Liver (tissue), 9 donors: ENCODE measurements around the gene CYFIP2. TPM values are rescaled to one million over a fixed set of nuclear protein-coding genes. Genes with fewer than 3 reads are reported as not detected.

Experiments used
- DNase-seq: peaks from one replicate; pipeline ENCODE4 v3.0.0-alpha.2; 2017; ENCODE audit warnings: low spot score
- H3K27ac ChIP-seq, 2 donors: one replicate each; pipeline ENCODE4 v1.7.0; 2013; ENCODE audit warnings: inconsistent platforms in 2 of 2, low read length in 2 of 2, control low read depth in 1 of 2, low read depth in 1 of 2, mild to moderate bottlenecking in 1 of 2
- H3K27me3 ChIP-seq, 4 donors: one replicate each; pipeline versions ENCODE4 v1.6.1 to v1.7.0; 2013; ENCODE audit warnings: low read length in 3 of 4, inconsistent platforms in 1 of 4, mild to moderate bottlenecking in 1 of 4, moderate library complexity in 1 of 4; ENCODE audit not compliant: control insufficient read depth in 4 of 4, insufficient read depth in 4 of 4
- H3K36me3 ChIP-seq, 4 donors: one replicate each; pipeline versions ENCODE4 v1.6.1 to v1.7.0; 2013; ENCODE audit warnings: low read length in 3 of 4, mild to moderate bottlenecking in 3 of 4, low read depth in 1 of 4, moderate library complexity in 1 of 4; ENCODE audit not compliant: control insufficient read depth in 4 of 4, insufficient read depth in 3 of 4
- H3K4me1 ChIP-seq, 4 donors: one replicate each; pipeline versions ENCODE4 v1.6.1 to v1.7.0; 2013; ENCODE audit warnings: low read length in 3 of 4, mild to moderate bottlenecking in 3 of 4, moderate library complexity in 1 of 4; ENCODE audit not compliant: control insufficient read depth in 4 of 4, insufficient read depth in 4 of 4
- H3K4me3 ChIP-seq, 3 donors: one replicate each; pipeline versions ENCODE4 v1.6.1 to v1.7.0; 2013; ENCODE audit warnings: low read length in 3 of 3, control low read depth in 1 of 3, low read depth in 1 of 3, mild to moderate bottlenecking in 1 of 3
- H3K9ac ChIP-seq, 2 donors: one replicate each; pipeline ENCODE4 v1.7.0; 2013; ENCODE audit warnings: low read length in 2 of 2, mild to moderate bottlenecking in 2 of 2, moderate library complexity in 2 of 2, control low read depth in 1 of 2, low read depth in 1 of 2
- H3K9me3 ChIP-seq, 4 donors: one replicate each; pipeline versions ENCODE4 v1.6.1 to v1.7.0; 2013; ENCODE audit warnings: low read length in 3 of 4; ENCODE audit not compliant: control insufficient read depth in 4 of 4
- EGR1 ChIP-seq, 2 donors: IDR thresholded peaks; 2 replicates each; pipeline ENCODE4 v1.6.1; 2016 to 2018; ENCODE audit warnings: antibody characterized with exemption in 2 of 2, low read depth in 2 of 2
- FOXA1 ChIP-seq: IDR thresholded peaks from 2 replicates; pipeline ENCODE4 v1.6.1; 2016; ENCODE audit warnings: antibody characterized with exemption
- FOXA2 ChIP-seq: IDR thresholded peaks from 2 replicates; pipeline ENCODE4 v1.6.1; 2016; ENCODE audit warnings: antibody characterized with exemption
- GABPA ChIP-seq, 2 donors: IDR thresholded peaks in 1 of 2; conservative IDR thresholded peaks in 1 of 2; 2 replicates each; pipeline ENCODE4 v1.6.1; 2016; ENCODE audit warnings: antibody characterized with exemption in 2 of 2, mild to moderate bottlenecking in 1 of 2, moderate library complexity in 1 of 2
- HNF4A ChIP-seq, 2 donors: conservative IDR thresholded peaks; 2 replicates each; pipeline ENCODE4 v1.6.1; 2016; ENCODE audit warnings: antibody characterized with exemption in 2 of 2, mild to moderate bottlenecking in 2 of 2
- HNF4G ChIP-seq: IDR thresholded peaks from 2 replicates; pipeline ENCODE4 v1.6.1; 2016; ENCODE audit warnings: antibody characterized with exemption
- JUND ChIP-seq, 2 donors: IDR thresholded peaks; 2 replicates each; pipeline ENCODE4 v1.6.1; 2016; ENCODE audit warnings: antibody characterized with exemption in 2 of 2
- NR2F2 ChIP-seq: IDR thresholded peaks from 2 replicates; pipeline ENCODE4 v1.6.1; 2016; ENCODE audit warnings: antibody characterized with exemption
- RAD21 ChIP-seq, 2 donors: IDR thresholded peaks; 2 replicates each; pipeline ENCODE4 v1.6.1; 2016; ENCODE audit warnings: antibody characterized with exemption in 2 of 2, mild to moderate bottlenecking in 2 of 2
- RXRA ChIP-seq, 2 donors: IDR thresholded peaks; 2 replicates each; pipeline ENCODE4 v1.6.1; 2017 to 2018; ENCODE audit warnings: antibody characterized with exemption in 2 of 2, mild to moderate bottlenecking in 1 of 2
- SP1 ChIP-seq: IDR thresholded peaks from 2 replicates; pipeline ENCODE4 v1.6.1; 2018; ENCODE audit warnings: antibody characterized with exemption, mild to moderate bottlenecking
- TAF1 ChIP-seq: conservative IDR thresholded peaks from 2 replicates; pipeline ENCODE4 v1.6.1; 2016; ENCODE audit warnings: antibody characterized with exemption, mild to moderate bottlenecking
- YY1 ChIP-seq: IDR thresholded peaks from 2 replicates; pipeline ENCODE4 v1.6.1; 2016; ENCODE audit warnings: antibody characterized with exemption, mild to moderate bottlenecking
- WGBS: extraction: QIAGEN DNeasy Blood & Tissue Kit; methylation state at CpG from one replicate; pipeline ENCODE4 v1.1.7; 2013; 5-methylcytosine and 5-hydroxymethylcytosine counted together
- polyA plus RNA-seq, 2 donors: library from polyadenylated mRNA; stranded (reverse) in 1 of 2; unstranded in 1 of 2; fragments of 200-250 nt in 1 of 2; fragments of >200 nt in 1 of 2; fragmentation: Nextera tagmentation in 1 of 2; extraction: Ambion mirVana in 1 of 2; gene quantifications; one replicate each; pipeline versions ENCODE4 v1.2.1 to v1.2.3, GENCODE V29; 2013 to 2015
- total RNA-seq, 2 donors: library from RNA; depleted of rRNA; stranded (reverse); fragments of >200 nt; gene quantifications; one replicate each; pipeline ENCODE4 v1.2.3, GENCODE V29; 2014
- TF ChIP-seq, protein P1 (sequence below): IDR thresholded peaks from 2 replicates; pipeline ENCODE4 v1.6.1; 2016; ENCODE audit warnings: antibody characterized with exemption, mild to moderate bottlenecking
- TF ChIP-seq, protein P2 (sequence below): IDR thresholded peaks from 2 replicates; pipeline ENCODE4 v1.6.1; 2016; ENCODE audit warnings: antibody characterized with exemption
- TF ChIP-seq, protein P3 (sequence below): fragments of 150-350 bp; IDR thresholded peaks from 2 replicates; pipeline ENCODE4 v1.5.1; 2017; ENCODE audit warnings: improper control_type of control experiment, low read depth, low read length; ENCODE audit not compliant: missing input control
- TF ChIP-seq, protein P4 (sequence below): IDR thresholded peaks from 2 replicates; pipeline ENCODE4 v1.6.1; 2016; ENCODE audit warnings: antibody characterized with exemption
- TF ChIP-seq, protein P5 (sequence below): IDR thresholded peaks from 2 replicates; pipeline ENCODE4 v1.6.1; 2016; ENCODE audit warnings: antibody characterized with exemption
- donor health status: healthy.
- donor health status: healthy.
- donor health status: healthy.
- donor health status: healthy.
- donor health status: healthy.

The CYFIP2 gene
- total and polyA plus RNA-seq, 4 donors = 12.6 to 38.9 (median 28.2) TPM

DNA sequence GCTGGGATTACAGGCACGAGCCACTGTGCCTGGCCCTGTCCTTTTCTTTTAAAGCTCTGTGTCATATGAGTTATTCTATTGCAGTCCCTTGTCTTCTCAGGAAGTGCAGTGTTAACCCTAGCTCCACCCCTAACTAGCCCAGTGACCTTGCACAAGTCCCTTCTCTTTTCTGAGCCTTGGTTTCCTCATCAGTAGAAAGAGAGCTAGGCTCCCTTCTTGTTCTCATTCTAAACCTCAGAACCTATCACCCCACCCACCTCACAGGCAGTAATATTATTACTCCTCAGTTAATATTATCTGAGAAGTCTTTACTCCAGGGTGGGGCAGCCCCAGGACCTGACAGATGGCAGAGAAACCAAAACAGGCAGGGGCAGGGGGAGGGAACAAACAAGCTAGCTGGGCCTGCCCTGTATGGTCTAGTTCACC lies 7.2 kb downstream of the CYFIP2 start:
- H3K4me3 ChIP-seq = no peak overlapping the region
- WGBS = 74% methylated on average over 1 of the region's 1 CpG
- no peaks in the 10 kb centered on the region for H3K36me3 ChIP-seq
- H3K9me3 ChIP-seq = no peaks in the 10 kb centered on the region
- H3K9ac ChIP-seq = no peak overlapping the region
- TF ChIP-seq NR2F2 (no peak), TAF1 (no peak), JUND (IDR thresholded peaks at IDR 0.05) (no peak), FOXA1 (no peak), YY1 (no peak), EGR1 (IDR thresholded peaks at IDR 0.05; ENCODE audit: low read depth in 2 of 2) (no peak), HNF4G (no peak), RAD21 (IDR thresholded peaks at IDR 0.05) (no peak), RXRA (IDR thresholded peaks at IDR 0.05) (no peak), SP1 (no peak), FOXA2 (no peak), HNF4A (conservative IDR thresholded peaks at IDR 0.05) (no peak), GABPA (IDR thresholded peaks at IDR 0.05 in 1 of 2, conservative IDR thresholded peaks at IDR 0.05 in 1 of 2) (no peak)
- TF ChIP-seq, protein P1, sequence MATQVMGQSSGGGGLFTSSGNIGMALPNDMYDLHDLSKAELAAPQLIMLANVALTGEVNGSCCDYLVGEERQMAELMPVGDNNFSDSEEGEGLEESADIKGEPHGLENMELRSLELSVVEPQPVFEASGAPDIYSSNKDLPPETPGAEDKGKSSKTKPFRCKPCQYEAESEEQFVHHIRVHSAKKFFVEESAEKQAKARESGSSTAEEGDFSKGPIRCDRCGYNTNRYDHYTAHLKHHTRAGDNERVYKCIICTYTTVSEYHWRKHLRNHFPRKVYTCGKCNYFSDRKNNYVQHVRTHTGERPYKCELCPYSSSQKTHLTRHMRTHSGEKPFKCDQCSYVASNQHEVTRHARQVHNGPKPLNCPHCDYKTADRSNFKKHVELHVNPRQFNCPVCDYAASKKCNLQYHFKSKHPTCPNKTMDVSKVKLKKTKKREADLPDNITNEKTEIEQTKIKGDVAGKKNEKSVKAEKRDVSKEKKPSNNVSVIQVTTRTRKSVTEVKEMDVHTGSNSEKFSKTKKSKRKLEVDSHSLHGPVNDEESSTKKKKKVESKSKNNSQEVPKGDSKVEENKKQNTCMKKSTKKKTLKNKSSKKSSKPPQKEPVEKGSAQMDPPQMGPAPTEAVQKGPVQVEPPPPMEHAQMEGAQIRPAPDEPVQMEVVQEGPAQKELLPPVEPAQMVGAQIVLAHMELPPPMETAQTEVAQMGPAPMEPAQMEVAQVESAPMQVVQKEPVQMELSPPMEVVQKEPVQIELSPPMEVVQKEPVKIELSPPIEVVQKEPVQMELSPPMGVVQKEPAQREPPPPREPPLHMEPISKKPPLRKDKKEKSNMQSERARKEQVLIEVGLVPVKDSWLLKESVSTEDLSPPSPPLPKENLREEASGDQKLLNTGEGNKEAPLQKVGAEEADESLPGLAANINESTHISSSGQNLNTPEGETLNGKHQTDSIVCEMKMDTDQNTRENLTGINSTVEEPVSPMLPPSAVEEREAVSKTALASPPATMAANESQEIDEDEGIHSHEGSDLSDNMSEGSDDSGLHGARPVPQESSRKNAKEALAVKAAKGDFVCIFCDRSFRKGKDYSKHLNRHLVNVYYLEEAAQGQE = no peak
- TF ChIP-seq, protein P2, sequence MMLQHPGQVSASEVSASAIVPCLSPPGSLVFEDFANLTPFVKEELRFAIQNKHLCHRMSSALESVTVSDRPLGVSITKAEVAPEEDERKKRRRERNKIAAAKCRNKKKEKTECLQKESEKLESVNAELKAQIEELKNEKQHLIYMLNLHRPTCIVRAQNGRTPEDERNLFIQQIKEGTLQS = no peak
- TF ChIP-seq, protein P3, sequence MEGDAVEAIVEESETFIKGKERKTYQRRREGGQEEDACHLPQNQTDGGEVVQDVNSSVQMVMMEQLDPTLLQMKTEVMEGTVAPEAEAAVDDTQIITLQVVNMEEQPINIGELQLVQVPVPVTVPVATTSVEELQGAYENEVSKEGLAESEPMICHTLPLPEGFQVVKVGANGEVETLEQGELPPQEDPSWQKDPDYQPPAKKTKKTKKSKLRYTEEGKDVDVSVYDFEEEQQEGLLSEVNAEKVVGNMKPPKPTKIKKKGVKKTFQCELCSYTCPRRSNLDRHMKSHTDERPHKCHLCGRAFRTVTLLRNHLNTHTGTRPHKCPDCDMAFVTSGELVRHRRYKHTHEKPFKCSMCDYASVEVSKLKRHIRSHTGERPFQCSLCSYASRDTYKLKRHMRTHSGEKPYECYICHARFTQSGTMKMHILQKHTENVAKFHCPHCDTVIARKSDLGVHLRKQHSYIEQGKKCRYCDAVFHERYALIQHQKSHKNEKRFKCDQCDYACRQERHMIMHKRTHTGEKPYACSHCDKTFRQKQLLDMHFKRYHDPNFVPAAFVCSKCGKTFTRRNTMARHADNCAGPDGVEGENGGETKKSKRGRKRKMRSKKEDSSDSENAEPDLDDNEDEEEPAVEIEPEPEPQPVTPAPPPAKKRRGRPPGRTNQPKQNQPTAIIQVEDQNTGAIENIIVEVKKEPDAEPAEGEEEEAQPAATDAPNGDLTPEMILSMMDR = no peak
- TF ChIP-seq, protein P4, sequence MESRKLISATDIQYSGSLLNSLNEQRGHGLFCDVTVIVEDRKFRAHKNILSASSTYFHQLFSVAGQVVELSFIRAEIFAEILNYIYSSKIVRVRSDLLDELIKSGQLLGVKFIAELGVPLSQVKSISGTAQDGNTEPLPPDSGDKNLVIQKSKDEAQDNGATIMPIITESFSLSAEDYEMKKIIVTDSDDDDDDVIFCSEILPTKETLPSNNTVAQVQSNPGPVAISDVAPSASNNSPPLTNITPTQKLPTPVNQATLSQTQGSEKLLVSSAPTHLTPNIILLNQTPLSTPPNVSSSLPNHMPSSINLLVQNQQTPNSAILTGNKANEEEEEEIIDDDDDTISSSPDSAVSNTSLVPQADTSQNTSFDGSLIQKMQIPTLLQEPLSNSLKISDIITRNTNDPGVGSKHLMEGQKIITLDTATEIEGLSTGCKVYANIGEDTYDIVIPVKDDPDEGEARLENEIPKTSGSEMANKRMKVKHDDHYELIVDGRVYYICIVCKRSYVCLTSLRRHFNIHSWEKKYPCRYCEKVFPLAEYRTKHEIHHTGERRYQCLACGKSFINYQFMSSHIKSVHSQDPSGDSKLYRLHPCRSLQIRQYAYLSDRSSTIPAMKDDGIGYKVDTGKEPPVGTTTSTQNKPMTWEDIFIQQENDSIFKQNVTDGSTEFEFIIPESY = no peak
- TF ChIP-seq, protein P5, sequence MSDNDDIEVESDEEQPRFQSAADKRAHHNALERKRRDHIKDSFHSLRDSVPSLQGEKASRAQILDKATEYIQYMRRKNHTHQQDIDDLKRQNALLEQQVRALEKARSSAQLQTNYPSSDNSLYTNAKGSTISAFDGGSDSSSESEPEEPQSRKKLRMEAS = no peak
- no peak for DNase-seq
- H3K27me3 ChIP-seq = no peaks in the 10 kb centered on the region
- peak overlapping the region; percentile 23 to 30 for H3K27ac ChIP-seq
- H3K4me1 ChIP-seq = no peaks in the 10 kb centered on the region
